Left kidney (tissue), 8 donors: ENCODE data around the gene NCOA7. TPM values are rescaled to one million over a fixed set of nuclear protein-coding genes. Genes with fewer than 3 reads are reported as not detected.

Experiments used
- DNase-seq: peaks from one replicate; pipeline ENCODE4 v3.0.0-alpha.2; 2013
- long read RNA-seq, 8 donors: transcript quantifications; one replicate each; lab custom pipeline, GENCODE V29; 2026
- polyA plus RNA-seq: library from polyadenylated mRNA; unstranded; fragments of 120-200 nt; gene quantifications from one replicate; pipeline ENCODE4 v1.2.1, GENCODE V29; 2013; ENCODE audit not compliant: insufficient read length

Gene NCOA7
- polyA plus RNA-seq, result 59.3 TPM
- long read RNA-seq, donor 1, partial matches to known transcripts, result 0 of 4 reads
- long read RNA-seq, donor 1, other reads (novel, unspliced or antisense), result 0 of 4 reads
- long read RNA-seq, donor 2, transcript NCOA7-211 (2 exons, 758 nt), result major isoform, 6 of 15 reads
- long read RNA-seq, donor 2, partial matches to known transcripts, result 0 of 15 reads
- long read RNA-seq, donor 2, other reads (novel, unspliced or antisense), result 8 of 15 reads
- long read RNA-seq, donor 3, full-length matches to known transcripts, result 3 of 3 reads
- long read RNA-seq, donor 3, partial matches to known transcripts, result 0 of 3 reads
- long read RNA-seq, donor 3, other reads (novel, unspliced or antisense), result 0 of 3 reads
- long read RNA-seq, donor 4, result 0 reads
- long read RNA-seq, donor 5, full-length matches to known transcripts, result 5 of 5 reads
- long read RNA-seq, donor 5, partial matches to known transcripts, result 0 of 5 reads
- long read RNA-seq, donor 5, other reads (novel, unspliced or antisense), result 0 of 5 reads
- long read RNA-seq, donor 6, partial matches to known transcripts, result 0 of 3 reads
- long read RNA-seq, donor 6, other reads (novel, unspliced or antisense), result 0 of 3 reads
- long read RNA-seq, donor 7, partial matches to known transcripts, result 0 of 6 reads
- long read RNA-seq, donor 7, other reads (novel, unspliced or antisense), result 0 of 6 reads
- long read RNA-seq, donor 8, partial matches to known transcripts, result 6 of 8 reads
- long read RNA-seq, donor 8, other reads (novel, unspliced or antisense), result 0 of 8 reads

DNA sequence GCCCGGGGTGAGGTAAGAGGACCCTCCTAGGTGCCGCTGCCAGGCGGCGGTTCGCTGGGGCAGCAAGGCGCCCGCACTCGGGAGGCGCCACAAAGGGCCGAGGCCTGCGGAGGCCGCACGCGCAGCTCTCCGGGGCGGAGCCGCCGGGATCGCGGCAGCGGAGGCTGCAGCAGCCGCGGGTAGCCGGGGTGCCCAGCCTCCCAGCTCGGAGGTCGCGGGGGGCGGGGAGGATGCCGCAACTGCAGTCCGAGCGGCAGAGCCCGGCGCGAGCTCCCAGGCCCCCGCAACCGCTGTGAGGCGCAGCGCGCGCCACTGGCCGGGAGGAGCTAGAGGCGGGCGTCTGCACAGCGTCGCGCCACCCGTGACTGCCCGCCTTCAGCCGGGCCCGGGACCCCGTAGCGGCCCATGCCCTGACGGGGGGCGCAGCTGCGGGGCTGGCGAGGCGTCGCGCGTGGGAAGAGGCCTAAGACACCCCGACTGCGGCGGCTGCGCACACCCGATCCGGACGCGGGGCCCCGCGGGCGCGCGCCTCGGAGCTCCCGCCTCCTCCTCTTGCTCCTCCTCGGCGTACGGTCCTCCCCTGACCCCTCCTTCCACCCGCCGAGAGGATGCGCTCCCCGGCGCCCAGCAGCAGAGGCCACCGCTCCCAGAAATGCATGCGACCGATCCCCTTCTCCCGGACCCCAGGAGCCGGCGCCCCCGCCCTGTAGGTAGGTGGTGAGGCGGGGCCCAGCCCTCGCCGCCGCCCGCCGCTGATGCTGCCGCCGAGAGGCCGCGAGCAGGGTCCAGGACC lies at the start of gene NCOA7:
Gene NCOA7 (plus strand): TSS at position 603 of the 793 bp plus-strand sequence. CDS start 24,395 bp downstream, outside the sequence.
- peak; percentile 82 for DNase-seq

DNA sequence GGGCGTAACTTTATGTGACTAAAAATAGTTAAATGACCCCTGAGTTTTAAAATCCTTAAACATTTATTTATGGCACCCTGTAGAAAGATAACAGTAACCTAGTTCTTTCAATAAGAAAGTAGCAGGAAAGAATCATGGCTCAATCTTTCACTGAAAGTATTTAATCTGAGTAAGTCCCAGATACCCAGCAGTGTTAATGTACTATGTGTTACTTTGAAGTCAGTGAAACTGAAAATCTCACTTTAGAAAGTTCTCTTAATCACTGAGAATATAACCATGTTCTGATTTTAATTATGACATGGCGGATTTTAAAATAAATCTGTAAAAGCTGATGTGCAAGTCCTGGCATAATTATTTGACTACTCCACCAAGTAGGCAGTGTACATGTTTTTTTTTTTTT lies 49.4 kb upstream of the NCOA7 start:
- DNase-seq, result no peak

DNA sequence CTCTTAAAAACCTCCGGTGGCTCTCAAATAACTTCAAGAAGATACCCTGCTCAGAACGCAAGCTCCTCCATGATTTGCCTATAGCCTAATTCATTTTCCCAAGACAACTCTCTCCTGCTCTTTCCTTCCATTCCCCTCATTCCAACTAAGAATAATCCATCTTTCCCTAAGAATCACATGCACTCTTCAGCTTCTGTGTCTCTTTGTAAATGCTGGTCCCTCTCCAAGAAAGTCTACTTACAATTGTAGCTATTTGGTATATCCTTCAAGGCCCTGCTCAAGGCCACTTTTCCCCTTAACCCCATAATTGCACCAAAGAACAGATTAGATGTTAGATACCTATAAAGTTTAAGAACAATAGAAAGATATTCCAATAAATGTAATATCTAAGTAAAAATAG lies 48.7 kb upstream of the NCOA7 start:
- no peak for DNase-seq

GRCh38 chr6:125742464-125743120 lies 48.2 kb upstream of the NCOA7 start:
- DNase-seq, result no peak

DNA sequence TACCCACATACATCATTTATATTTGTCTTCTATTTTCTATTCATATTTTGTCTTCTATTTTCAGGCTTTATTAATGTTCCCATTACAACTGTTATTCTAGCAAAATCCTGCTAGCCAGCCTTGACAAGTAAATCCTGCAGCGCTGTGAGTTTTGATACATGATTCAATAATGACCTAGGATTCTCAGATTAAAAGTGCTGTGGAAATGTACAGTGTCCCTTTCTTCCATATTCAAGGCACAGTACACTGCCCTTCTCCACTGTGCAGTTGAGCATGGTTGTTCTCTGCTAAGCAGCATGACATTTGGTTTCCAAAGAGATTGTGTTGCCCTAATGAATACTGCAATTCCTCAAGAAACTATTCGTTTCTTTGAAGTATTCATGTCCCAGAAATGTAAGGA lies 47.2 kb upstream of the NCOA7 start:
- no peak for DNase-seq

DNA sequence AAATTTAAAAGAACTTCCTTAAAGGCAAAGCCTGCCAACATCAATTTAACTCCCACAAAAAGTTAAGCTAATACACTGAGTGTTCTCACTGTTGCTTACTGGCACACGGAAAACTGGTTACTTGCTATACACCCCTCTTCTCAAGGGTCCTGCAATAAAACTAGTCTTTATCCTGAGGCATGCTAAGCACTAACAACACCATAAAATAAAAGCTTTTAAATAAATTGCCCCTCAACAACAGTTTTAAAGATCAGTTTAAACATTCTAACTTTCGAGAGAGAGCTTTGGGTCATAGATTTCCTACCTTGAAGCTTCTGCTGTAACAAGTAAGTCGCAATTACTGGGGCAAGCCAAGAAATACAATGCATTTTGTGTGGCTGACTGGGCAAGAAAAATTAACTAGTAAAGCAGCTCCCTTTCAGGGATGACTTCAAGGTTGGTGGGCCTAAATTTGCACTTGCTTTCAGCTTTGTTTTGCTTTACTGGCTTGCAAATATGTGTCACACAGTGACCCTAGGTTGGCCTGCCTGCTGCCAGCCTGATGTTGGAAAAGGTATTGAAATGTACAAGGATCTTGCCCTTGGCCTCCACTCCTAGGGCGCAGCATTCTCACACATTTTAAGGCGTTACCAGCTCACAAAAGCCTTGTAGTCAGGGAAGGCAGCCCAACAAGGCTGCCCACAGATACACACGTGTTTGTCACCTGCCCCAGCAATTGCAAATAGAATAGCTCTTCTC lies 45.3 kb upstream of the NCOA7 start:
- no peak for DNase-seq

DNA sequence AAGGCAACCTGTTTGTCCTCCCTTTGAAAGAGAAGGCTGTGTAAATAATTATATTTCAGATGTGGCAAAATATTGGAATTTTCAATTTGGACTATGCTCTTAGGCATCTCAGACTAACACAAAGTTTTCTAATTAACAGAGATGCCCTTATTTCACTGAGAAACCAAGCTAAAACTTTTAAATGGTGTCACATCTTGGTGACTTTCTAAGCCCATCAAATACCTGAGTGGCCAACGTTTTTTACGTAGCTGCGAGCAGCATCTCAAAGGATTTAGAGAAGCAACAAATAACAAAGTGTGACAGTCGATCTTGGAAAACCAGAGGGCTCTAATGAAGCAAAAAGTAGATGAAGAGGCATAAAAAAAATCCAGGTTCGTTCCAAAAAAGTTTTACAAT lies 44.7 kb upstream of the NCOA7 start:
- no peak for DNase-seq

- peak; percentile 74 for DNase-seq
These were observed 43.8 kb upstream of the NCOA7 start for GRCh38 chr6:125746731-125747588.

- peak; percentile 46 for DNase-seq
These were observed 43.0 kb upstream of the NCOA7 start for GRCh38 chr6:125747589-125748405.

DNA sequence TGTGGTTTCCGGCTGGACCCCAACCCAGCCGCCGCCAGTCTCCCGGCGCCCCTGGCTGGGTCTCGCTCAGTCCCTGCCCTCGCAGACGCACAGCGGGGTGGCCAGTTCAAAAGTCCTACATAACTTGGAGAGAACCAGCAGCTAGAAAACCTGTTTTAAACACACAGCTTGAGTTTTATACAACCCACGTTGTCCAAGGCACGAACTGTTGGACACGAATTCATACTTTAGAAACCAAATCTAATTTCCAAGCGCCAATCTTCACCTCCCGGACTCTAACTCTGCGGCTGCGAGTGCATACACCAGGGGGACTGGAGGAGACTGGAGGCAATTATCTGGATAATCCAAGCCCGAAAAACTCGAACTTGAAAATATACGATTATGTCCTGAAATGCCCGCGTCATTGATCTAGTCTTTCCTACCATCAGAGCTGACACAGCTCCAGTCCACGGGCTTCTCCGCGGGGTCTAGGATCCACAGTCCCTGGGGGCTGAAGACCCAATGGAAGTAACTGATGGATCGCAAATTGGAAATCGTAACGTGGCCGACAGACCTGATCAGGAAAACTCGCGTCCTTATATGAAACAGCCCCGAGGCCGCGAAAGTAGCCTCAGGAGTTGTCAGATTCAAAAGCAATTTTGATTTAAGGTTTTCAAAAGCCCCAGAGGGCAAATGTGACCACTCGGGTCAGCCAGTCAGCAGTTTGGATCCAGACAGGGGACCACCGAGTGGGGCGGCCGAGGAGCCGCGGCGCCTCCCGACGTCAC lies 42.2 kb upstream of the NCOA7 start:
- no peak for DNase-seq

- DNase-seq, result peak; percentile 88
These were observed 41.4 kb upstream of the NCOA7 start, which contains the start of gene HEY2 for GRCh38 chr6:125749173-125749864. Gene HEY2, plus strand, starts transcription at chr6:125749632. Its CDS starts 145 bp downstream, at chr6:125749777.

GRCh38 chr6:125749865-125750691 lies 40.7 kb upstream of the NCOA7 start:
- DNase-seq, result no peak

DNA sequence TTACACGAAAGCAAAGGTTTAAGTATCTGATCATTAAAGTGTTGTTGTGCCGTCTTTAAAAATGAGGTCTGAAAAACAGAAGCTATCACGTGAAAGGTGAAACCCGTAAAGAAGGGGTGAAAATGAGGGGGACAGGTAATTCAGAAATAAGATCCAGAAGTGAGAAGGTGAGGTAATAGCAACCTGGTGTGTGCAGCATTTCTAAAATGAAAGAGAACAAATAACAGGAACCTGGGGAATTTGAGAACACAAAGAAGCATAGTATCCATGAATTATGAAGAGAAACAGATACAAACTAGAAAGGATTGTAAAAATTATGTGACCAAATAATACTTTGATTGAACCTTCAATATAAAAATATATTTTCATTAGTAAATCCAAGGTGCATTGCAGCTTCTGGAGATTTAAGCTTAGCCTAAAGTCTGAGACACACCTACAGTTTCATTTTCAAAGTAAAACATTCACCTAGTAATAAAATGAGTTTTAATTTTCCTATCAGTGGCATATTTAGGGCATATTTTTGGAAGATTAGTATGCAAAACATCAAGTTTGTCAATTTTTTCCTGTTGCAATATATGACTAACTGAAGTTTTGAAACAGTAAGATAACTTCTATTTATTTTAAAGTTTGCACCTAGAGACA lies 39.9 kb upstream of the NCOA7 start:
- no peak for DNase-seq

DNA sequence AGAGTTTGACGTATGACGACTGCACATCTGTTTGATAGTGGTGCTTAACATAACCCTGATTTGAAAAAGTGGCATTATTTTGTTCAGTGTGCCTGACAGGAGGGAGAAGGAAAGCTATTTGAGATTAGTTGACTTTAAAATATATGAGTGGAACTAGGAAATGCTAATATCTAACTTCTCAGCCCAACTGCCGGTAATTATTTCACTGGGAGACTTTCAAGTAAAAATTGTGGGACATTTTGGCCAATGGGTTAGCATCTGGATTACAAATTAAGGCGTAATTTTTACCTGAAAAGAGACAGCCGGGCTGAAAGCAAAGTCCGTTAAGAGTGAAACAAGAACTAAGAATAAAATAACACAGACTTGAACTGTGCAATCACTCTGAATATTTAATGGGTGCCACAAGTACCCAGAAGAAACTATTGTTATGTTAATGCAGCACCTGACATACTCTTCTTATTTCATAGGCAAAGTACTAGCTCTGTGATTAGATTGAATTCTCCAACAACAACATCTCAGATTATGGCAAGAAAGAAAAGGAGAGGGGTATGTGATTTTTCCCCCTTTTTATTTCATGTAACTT lies 39.3 kb upstream of the NCOA7 start:
- DNase-seq, result no peak

- DNase-seq, result no peak
These were observed 38.0 kb upstream of the NCOA7 start for GRCh38 chr6:125752773-125753172.
